ENCODE measurements around the gene IL3RA.

GRCh38 chrX:1380672-1381233, 44.2 kb downstream of the IL3RA start:
- TF ChIP-seq CTCF (conservative IDR thresholded peaks at IDR 0.05; ENCODE audit: low read depth in 2 of 2) = no peak
- TF ChIP-seq EZH2phosphoT487 (IDR thresholded peaks at IDR 0.05; ENCODE audit: unreplicated experiment) = no peak
- no peak for TF ChIP-seq EZH2 (IDR thresholded peaks at IDR 0.05; ENCODE audit: low read depth, unreplicated experiment)
- TF ChIP-seq POLR2AphosphoS5 (IDR thresholded peaks at IDR 0.05; ENCODE audit: low read depth) = no peak; the same call in 1 of the 2 replicates
- no peak for TF ChIP-seq STAT1 (IDR thresholded peaks at IDR 0.05; ENCODE audit: unreplicated experiment)
- TF ChIP-seq ETS1 (IDR thresholded peaks at IDR 0.05) = no peak
